ENCODE data around the gene EPHB1. TPM values are rescaled to one million over a fixed set of nuclear protein-coding genes. Genes with fewer than 3 reads are reported as not detected.

Gene EPHB1
- total RNA-seq, 1 experiment from 2014 or later: 0.86 TPM

DNA sequence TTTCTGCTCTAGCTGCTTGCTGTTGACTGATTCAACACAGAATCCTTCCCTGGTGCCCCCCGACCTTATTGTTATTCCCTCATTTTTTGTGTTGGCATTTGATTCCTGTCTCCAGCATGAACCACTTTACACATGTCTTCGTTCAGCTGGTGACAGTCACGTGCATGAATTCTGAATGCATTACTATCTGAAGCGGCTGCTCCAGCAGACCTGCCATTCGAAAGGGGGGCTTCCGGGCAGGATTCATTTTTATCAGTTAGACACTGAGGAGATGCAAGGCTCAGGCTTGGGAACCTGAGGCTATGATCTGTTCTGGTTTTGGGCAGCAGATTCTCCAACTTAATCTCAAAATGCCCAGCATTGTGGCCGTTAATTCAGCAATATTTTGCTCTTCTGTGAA lies 336.2 kb downstream of the EPHB1 start:
- no peaks in the 10 kb centered on the region for H3K9me3 ChIP-seq (ENCODE audit: control insufficient read depth in 1 of 2, insufficient read depth in 1 of 2, low read depth in 1 of 2, low read length in 2 of 2)
- POLR2A ChIA-PET: no interaction called here
- TF ChIP-seq ELF1 (IDR thresholded peaks at IDR 0.05; ENCODE audit: borderline replicate concordance, low read depth) (no peak), SRF (IDR thresholded peaks at IDR 0.05; ENCODE audit: low read depth) (no peak), CBX3 (IDR thresholded peaks at IDR 0.05; ENCODE audit: low read depth) (no peak), TCF7L2 (IDR thresholded peaks at IDR 0.05; ENCODE audit: borderline replicate concordance, extremely low read depth, insufficient read depth, insufficient read length) (no peak), JUND (IDR thresholded peaks at IDR 0.05) (no peak), EZH2phosphoT487 (IDR thresholded peaks at IDR 0.05; ENCODE audit: borderline replicate concordance) (no peak), EGR1 (IDR thresholded peaks at IDR 0.05; ENCODE audit: low read depth) (no peak)
- TF ChIP-seq, protein P1, sequence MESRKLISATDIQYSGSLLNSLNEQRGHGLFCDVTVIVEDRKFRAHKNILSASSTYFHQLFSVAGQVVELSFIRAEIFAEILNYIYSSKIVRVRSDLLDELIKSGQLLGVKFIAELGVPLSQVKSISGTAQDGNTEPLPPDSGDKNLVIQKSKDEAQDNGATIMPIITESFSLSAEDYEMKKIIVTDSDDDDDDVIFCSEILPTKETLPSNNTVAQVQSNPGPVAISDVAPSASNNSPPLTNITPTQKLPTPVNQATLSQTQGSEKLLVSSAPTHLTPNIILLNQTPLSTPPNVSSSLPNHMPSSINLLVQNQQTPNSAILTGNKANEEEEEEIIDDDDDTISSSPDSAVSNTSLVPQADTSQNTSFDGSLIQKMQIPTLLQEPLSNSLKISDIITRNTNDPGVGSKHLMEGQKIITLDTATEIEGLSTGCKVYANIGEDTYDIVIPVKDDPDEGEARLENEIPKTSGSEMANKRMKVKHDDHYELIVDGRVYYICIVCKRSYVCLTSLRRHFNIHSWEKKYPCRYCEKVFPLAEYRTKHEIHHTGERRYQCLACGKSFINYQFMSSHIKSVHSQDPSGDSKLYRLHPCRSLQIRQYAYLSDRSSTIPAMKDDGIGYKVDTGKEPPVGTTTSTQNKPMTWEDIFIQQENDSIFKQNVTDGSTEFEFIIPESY (IDR thresholded peaks at IDR 0.05; ENCODE audit: extremely low read depth, insufficient replicate concordance, low read length): no peak
- TF ChIP-seq, protein P2, sequence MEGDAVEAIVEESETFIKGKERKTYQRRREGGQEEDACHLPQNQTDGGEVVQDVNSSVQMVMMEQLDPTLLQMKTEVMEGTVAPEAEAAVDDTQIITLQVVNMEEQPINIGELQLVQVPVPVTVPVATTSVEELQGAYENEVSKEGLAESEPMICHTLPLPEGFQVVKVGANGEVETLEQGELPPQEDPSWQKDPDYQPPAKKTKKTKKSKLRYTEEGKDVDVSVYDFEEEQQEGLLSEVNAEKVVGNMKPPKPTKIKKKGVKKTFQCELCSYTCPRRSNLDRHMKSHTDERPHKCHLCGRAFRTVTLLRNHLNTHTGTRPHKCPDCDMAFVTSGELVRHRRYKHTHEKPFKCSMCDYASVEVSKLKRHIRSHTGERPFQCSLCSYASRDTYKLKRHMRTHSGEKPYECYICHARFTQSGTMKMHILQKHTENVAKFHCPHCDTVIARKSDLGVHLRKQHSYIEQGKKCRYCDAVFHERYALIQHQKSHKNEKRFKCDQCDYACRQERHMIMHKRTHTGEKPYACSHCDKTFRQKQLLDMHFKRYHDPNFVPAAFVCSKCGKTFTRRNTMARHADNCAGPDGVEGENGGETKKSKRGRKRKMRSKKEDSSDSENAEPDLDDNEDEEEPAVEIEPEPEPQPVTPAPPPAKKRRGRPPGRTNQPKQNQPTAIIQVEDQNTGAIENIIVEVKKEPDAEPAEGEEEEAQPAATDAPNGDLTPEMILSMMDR (IDR thresholded peaks at IDR 0.05 in 2 of 3, conservative IDR thresholded peaks at IDR 0.05 in 1 of 3; ENCODE audit: borderline replicate concordance in 1 of 3, insufficient read depth in 1 of 3, low read depth in 2 of 3, low read length in 2 of 3): no peak
- TF ChIP-seq, protein P3, sequence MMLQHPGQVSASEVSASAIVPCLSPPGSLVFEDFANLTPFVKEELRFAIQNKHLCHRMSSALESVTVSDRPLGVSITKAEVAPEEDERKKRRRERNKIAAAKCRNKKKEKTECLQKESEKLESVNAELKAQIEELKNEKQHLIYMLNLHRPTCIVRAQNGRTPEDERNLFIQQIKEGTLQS (IDR thresholded peaks at IDR 0.05): no peak
- H3K36me3 ChIP-seq (ENCODE audit: control insufficient read depth in 1 of 2, insufficient read depth in 2 of 2, low read length in 2 of 2): no peaks in the 10 kb centered on the region
- no peaks in the 10 kb centered on the region for H4K20me1 ChIP-seq (ENCODE audit: insufficient read depth)
- H2AFZ ChIP-seq (ENCODE audit: low read depth, low read length, poor library complexity, severe bottlenecking): no peak overlapping the region
- BruUV-seq (replicated peaks): no TSS peak
- H3K79me2 ChIP-seq (ENCODE audit: insufficient read depth, low read length): no peaks in the 10 kb centered on the region
- H3K4me1 ChIP-seq (ENCODE audit: control insufficient read depth in 1 of 2, insufficient read depth in 2 of 2, low read length in 2 of 2): no peaks in the 10 kb centered on the region
- H3K9me2 ChIP-seq (ENCODE audit: insufficient read depth): no peaks in the 10 kb centered on the region
- no peak overlapping the region for H3K9ac ChIP-seq (ENCODE audit: low read length)
- H3K4me2 ChIP-seq (ENCODE audit: low read length): no peak overlapping the region
- ATAC-seq (no peak), DNase-seq (ENCODE audit: low read depth, low spot score) (no peak)
- no peak overlapping the region for H3K4me3 ChIP-seq (replicated peaks in 1 of 2; ENCODE audit: low read depth in 1 of 2, low read length in 2 of 2)
- RAD21 ChIA-PET (ENCODE audit: low non-redundant PET in 1 of 2, low total read pairs in 2 of 2, uncharacterized antibody in 2 of 2, unreplicated experiment in 2 of 2): no interaction called here
- intact Hi-C loops (cut with micrococcal nuclease): no loop called here
- peaks cover 14% of the 10 kb centered on the region for H3K27me3 ChIP-seq (ENCODE audit: insufficient read depth, low read length)
- H3K27ac ChIP-seq (ENCODE audit: low read depth, low read length): no peak overlapping the region
- CTCF ChIA-PET: no interaction called here

Measured in HCT116 (cell line).